Testis (tissue), 5 donors: ENCODE results near the gene ADORA1. TPM values are rescaled to one million over a fixed set of nuclear protein-coding genes. Genes with fewer than 3 reads are reported as not detected.
A peak's percentile ranks its signal among the peaks of the same experiment; 100 is the strongest.

Source experiments
- DNase-seq: peaks from one replicate; pipeline ENCODE4 v3.0.0-alpha.2; 2019
- H3K27ac ChIP-seq, 2 donors: fragments of 200-600 bp; sonication (generic); one replicate each; pipeline ENCODE4 v1.5.1; 2019
- H3K27me3 ChIP-seq: fragments of 200-600 bp; sonication (generic); one replicate; pipeline ENCODE4 v1.5.1; 2019
- H3K36me3 ChIP-seq: fragments of 200-600 bp; sonication (generic); one replicate; pipeline ENCODE4 v1.5.1; 2017; ENCODE audit warnings: low read depth; ENCODE audit errors: missing control alignments
- H3K4me1 ChIP-seq: fragments of 200-600 bp; sonication (generic); one replicate; pipeline ENCODE4 v1.5.1; 2019
- H3K4me3 ChIP-seq, 2 donors: fragments of 200-600 bp; sonication (generic); one replicate each; pipeline ENCODE4 v1.5.1; 2017 to 2019
- H3K9me3 ChIP-seq: fragments of 200-600 bp; sonication (generic); one replicate; pipeline ENCODE4 v1.5.1; 2017
- CTCF ChIP-seq, 3 experiments: fragments of 450-650 bp in 2 of 3; fragments of 200-600 bp in 1 of 3; sonication (generic) in 1 of 3; IDR thresholded peaks; one replicate each; pipeline ENCODE4 v1.5.1; 2016 to 2019; ENCODE audit warnings: antibody characterized with exemption in 3 of 3, mild to moderate bottlenecking in 2 of 3, moderate library complexity in 1 of 3
- POLR2A ChIP-seq: fragments of 450-650 bp; IDR thresholded peaks from one replicate; pipeline ENCODE4 v1.6.1; 2017; ENCODE audit warnings: antibody characterized with exemption, mild to moderate bottlenecking, moderate library complexity
- WGBS, 2 donors: methylation state at CpG; one replicate each; pipeline ENCODE4 v1.1.5; 2018; 5-methylcytosine and 5-hydroxymethylcytosine counted together
- intact Hi-C: fragments of 100-400 bp; cut with DNase I; formaldehyde crosslinking; loops from one replicate; pipeline ENCODE4 v1.15.1; 2023; ENCODE audit warnings: low total_unique reads
- long read RNA-seq, 2 donors: transcript quantifications; one replicate each; lab custom pipeline, GENCODE V29; 2026
- polyA plus RNA-seq: library from polyadenylated mRNA; stranded (reverse); fragments of 350-450 nt; fragmentation: Illumina TruSeq; extraction: RNeasy Lipid Tissue Mini Kit (QIAGEN cat#74804); gene quantifications from one replicate; pipeline ENCODE4 v1.2.3, GENCODE V29; 2014; ENCODE audit warnings: low read depth, low replicate concordance; ENCODE audit not compliant: insufficient read depth
- total RNA-seq, 2 donors: library from RNA; depleted of rRNA; stranded (reverse); fragments of >200 nt; gene quantifications; one replicate each; pipeline ENCODE4 v1.2.3, GENCODE V29; 2016

The ADORA1 gene
- total RNA-seq (10 to 100 TPM; 43.2 to 68.6 TPM), polyA plus RNA-seq (61.9 TPM)
- long read RNA-seq, donor 1, partial matches to known transcripts, result 25 of 30 reads
- long read RNA-seq, donor 1, other reads (novel, unspliced or antisense), result 0 of 30 reads
- long read RNA-seq, donor 2, partial matches to known transcripts, result 16 of 19 reads
- long read RNA-seq, donor 2, other reads (novel, unspliced or antisense), result 0 of 19 reads

DNA sequence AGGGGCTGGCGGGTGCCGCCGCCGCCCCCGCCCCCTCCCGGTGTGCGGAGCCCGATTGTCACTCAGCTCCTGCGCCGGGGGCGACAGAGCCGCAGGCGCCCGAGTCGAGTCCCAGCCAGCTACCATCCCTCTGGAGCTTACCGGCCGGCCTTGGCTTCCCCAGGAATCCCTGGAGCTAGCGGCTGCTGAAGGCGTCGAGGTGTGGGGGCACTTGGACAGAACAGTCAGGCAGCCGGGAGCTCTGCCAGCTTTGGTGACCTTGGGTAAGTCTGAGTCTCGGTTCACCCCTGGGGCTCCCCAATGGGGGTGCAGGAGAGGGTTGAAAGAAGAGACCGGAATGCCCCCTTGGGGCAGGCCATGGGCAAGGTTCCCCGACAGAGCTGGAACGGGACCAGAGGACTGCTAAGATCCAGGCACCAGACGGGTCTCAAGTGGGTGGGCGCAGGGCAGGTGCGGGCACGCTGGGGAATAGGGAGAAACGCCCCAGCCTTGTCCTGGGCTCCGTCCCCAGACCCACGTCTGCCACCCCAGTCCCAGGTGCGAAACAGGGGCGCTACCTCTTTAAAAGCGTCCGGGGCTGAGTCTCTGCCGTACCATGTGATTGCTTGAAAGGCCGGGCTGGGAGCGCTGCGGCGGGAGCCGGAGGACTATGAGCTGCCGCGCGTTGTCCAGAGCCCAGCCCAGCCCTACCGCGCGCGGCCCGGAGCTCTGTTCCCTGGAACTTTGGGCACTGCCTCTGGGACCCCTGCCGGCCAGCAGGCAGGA lies at the start of gene ADORA1:
Gene ADORA1, plus strand, starts transcription at position 61 of the 765 bp plus-strand sequence. CDS start 1,116 bp downstream, outside the sequence.
- Histone ChIP-seq H3K9me3 (no peaks in the 10 kb centered on the region), H3K27ac (peak within 1 kb of the TSS; percentile 5 to 61), H3K4me1 (peaks cover 43% of the 10 kb centered on the region), H3K36me3 (no peaks in the 10 kb centered on the region), H3K27me3 (no peaks in the 10 kb centered on the region), H3K4me3 (peak within 1 kb of the TSS; percentile 39 to 59)
- 0% methylated on average over 5 to 51 of the region's 51 CpGs for WGBS, 2 donors
- intact Hi-C loops, result no loop called here
- peak; percentile 91 for DNase-seq
- TF ChIP-seq POLR2A (no peak), CTCF (IDR thresholded peaks at IDR 0.05) (peak in 2 of 3 experiments; percentile 5 to 13)

- TF ChIP-seq CTCF (IDR thresholded peaks at IDR 0.05) (no peak), POLR2A (no peak)
- Histone ChIP-seq H3K9me3 (no peaks in the 10 kb centered on the region), H3K27ac (no peak overlapping the region), H3K36me3 (no peaks in the 10 kb centered on the region), H3K27me3 (no peaks in the 10 kb centered on the region), H3K4me1 (no peaks in the 10 kb centered on the region), H3K4me3 (no peak overlapping the region)
- DNase-seq, result no peak
- WGBS, 2 donors, result 94 to 100% methylated on average over 2 of the region's 2 CpGs
- intact Hi-C loops, result no loop called here
Observed at GRCh38 chr1:203077956-203078355, 49.6 kb upstream of the ADORA1 start.

GRCh38 chr1:203078478-203078877 lies 49.0 kb upstream of the ADORA1 start:
- no peak for DNase-seq

GRCh38 chr1:203080456-203080855 lies 47.1 kb upstream of the ADORA1 start:
- no peaks in the 10 kb centered on the region for H3K36me3 ChIP-seq
- WGBS, 2 donors, result 92 to 95% methylated on average over 5 of the region's 5 CpGs
- intact Hi-C loops, result no loop called here

More at GRCh38 chr1:203078478-203078877, 49.0 kb upstream of the ADORA1 start:
- no peak overlapping the region for H3K27ac ChIP-seq
- no peaks in the 10 kb centered on the region for H3K9me3 ChIP-seq
- no peaks in the 10 kb centered on the region for H3K36me3 ChIP-seq
- WGBS, 2 donors, result 95 to 97% methylated on average over 3 of the region's 3 CpGs
- no peaks in the 10 kb centered on the region for H3K4me1 ChIP-seq
- TF ChIP-seq CTCF (IDR thresholded peaks at IDR 0.05) (no peak), POLR2A (no peak)
- H3K4me3 ChIP-seq, result no peak overlapping the region
- H3K27me3 ChIP-seq, result no peaks in the 10 kb centered on the region
- intact Hi-C loops, result no loop called here

More at GRCh38 chr1:203080456-203080855, 47.1 kb upstream of the ADORA1 start:
- DNase-seq, result no peak
- no peaks in the 10 kb centered on the region for H3K9me3 ChIP-seq
- no peak overlapping the region for H3K27ac ChIP-seq
- no peaks in the 10 kb centered on the region for H3K4me1 ChIP-seq
- TF ChIP-seq CTCF (IDR thresholded peaks at IDR 0.05), result no peak
- TF ChIP-seq POLR2A, result no peak
- H3K27me3 ChIP-seq, result no peaks in the 10 kb centered on the region
- H3K4me3 ChIP-seq, result no peak overlapping the region
